Kidney epithelial cell (primary cell): ENCODE measurements around the gene CRYBG1. TPM values are rescaled to one million over a fixed set of nuclear protein-coding genes. Genes with fewer than 3 reads are reported as not detected.

Experiments used
- DNase-seq: peaks from one replicate; pipeline ENCODE4 v3.0.0-alpha.2; 2010; ENCODE audit warnings: low read depth
- H3K27me3 ChIP-seq: 2 replicates; pipeline ENCODE4 v1.6.0; 2011; ENCODE audit warnings: low read length; ENCODE audit not compliant: control insufficient read depth, insufficient read depth
- H3K36me3 ChIP-seq: 2 replicates; pipeline ENCODE4 v1.5.1; 2011; ENCODE audit warnings: low read length; ENCODE audit not compliant: control insufficient read depth, insufficient read depth
- H3K4me3 ChIP-seq: 2 replicates; pipeline ENCODE4 v1.5.1; 2011; ENCODE audit warnings: low read depth, mild to moderate bottlenecking, control low read depth, low read length
- total RNA-seq: library from RNA; depleted of rRNA; stranded (reverse); fragments of >200 nt; gene quantifications from 2 replicates; pipeline ENCODE4 v1.2.3, GENCODE V29; 2015
- TF ChIP-seq, protein P1 (sequence below): IDR thresholded peaks from 2 replicates; pipeline ENCODE4 v1.5.1; 2011; ENCODE audit warnings: mild to moderate bottlenecking, moderate library complexity, low read length, control low read depth, inconsistent platforms; ENCODE audit not compliant: insufficient read depth, poor library complexity, severe bottlenecking

CRYBG1 gene
- total RNA-seq, 1 donor from 2014 or later, result 4.4 TPM

DNA sequence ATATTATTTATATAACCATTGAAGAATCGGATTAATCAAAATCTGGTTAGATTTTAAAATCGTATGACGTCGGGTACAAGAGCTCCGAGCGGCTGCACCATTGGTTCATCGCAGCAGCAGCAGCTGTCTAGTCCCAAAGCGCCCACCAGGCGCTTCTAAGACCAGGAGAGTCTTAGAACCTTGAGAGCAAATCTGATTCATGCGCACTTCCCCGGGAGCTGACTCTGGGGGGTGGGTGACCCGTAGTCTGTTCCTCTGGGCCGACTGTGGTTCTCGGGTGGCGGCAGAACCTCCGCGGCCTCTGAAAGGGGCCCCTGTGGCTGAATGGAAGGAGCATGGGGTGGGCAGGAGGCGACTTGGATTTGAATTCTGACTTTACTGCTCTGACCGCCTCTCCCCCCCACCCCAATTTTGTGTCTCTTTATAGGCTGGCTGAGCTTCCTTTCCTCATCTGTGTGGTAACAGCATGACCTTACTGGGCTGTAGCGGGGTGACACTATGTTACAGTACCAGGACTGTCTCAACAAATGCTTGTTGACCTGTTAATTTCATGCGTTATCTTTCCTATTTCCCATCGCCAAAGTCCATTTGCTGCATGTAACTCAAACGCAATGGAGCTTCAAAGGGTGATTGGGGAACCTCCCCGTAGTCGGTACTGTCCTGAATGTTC is 149.0 kb downstream of the CRYBG1 start:
- Histone ChIP-seq H3K27me3 (no peaks in the 10 kb centered on the region), H3K4me3 (peak overlapping the region; percentile 41), H3K36me3 (no peaks in the 10 kb centered on the region)
- DNase-seq, result no peak
- TF ChIP-seq, protein P1, sequence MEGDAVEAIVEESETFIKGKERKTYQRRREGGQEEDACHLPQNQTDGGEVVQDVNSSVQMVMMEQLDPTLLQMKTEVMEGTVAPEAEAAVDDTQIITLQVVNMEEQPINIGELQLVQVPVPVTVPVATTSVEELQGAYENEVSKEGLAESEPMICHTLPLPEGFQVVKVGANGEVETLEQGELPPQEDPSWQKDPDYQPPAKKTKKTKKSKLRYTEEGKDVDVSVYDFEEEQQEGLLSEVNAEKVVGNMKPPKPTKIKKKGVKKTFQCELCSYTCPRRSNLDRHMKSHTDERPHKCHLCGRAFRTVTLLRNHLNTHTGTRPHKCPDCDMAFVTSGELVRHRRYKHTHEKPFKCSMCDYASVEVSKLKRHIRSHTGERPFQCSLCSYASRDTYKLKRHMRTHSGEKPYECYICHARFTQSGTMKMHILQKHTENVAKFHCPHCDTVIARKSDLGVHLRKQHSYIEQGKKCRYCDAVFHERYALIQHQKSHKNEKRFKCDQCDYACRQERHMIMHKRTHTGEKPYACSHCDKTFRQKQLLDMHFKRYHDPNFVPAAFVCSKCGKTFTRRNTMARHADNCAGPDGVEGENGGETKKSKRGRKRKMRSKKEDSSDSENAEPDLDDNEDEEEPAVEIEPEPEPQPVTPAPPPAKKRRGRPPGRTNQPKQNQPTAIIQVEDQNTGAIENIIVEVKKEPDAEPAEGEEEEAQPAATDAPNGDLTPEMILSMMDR, result peak; percentile 23

DNA sequence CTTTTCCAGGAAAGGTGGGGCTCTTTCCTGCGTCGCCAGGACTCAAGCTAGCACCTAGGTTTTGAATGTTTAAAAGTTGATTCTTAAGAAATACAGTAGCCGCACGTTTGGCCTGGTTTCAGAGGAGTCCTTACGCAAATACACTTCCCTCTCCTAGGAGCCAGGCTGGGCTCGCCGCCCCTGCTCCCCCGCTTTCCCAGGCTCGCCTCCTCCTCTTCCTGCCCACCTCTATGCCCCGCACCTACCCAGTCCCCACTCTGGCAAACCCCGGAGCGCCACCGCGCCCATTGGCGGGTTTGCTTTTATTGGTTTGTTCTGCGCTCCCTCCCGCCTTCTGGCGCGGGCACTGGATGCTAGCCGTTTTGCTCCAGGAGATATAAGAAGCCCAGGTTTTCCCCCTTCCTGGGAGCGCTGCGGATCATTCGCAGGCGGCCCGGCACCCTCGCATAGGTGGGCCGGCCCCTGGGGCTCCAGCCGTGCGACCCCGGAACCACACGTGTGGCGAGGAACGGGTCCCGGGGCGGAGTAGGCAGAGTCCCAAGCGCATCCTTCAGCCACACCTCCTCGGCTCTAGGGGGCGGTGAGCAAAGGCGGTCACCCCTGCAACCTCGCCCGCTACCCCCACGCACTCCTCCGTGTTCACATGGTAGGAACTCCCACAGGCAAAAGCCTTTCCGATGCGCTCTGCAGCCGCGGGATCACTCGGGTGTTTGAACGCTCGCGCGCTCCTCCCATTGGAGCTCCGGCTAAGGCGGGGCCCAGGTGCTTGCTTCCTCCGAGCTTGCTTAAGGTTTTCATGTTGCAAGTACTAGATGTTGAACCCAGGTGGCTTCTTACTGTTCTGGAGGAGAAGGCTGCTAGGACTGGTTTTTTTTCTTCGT is 149.8 kb downstream of the CRYBG1 start:
- H3K27me3 ChIP-seq, result no peaks in the 10 kb centered on the region
- TF ChIP-seq, protein P1, result no peak
- H3K36me3 ChIP-seq, result no peaks in the 10 kb centered on the region
- no peak for DNase-seq
- H3K4me3 ChIP-seq, result peak overlapping the region; percentile 41

DNA sequence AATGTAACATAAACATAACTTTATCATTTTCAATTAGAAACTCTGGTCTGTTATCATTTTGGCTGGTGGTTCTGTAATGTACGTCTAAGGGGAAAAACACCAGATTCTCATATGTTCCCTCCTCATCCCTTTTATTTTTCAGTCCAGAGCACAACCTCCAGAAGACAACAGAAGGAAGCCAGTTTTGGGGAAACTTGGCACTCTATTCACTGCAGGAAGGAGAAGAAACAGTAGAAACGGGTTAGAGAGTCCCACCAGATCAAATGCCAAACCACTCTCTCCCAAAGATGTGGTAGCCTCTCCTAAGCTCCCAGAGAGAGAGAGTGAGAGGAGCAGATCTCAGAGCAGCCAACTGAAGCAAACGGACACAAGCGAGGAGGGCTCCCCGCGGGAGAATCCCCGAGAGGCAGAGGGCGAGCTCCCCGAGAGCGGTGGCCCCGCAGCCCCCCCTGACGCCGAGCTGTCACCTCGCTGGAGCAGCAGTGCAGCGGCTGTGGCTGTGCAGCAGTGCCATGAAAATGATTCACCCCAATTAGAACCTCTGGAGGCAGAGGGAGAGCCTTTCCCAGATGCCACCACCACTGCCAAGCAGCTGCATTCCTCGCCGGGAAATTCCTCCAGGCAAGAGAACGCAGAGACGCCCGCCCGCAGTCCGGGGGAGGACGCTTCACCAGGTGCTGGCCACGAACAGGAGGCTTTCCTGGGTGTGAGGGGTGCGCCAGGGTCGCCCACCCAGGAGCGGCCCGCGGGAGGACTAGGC is 151.0 kb downstream of the CRYBG1 start:
- TF ChIP-seq, protein P1, result no peak
- no peaks in the 10 kb centered on the region for H3K36me3 ChIP-seq
- no peaks in the 10 kb centered on the region for H3K27me3 ChIP-seq
- DNase-seq, result no peak
- peak overlapping the region; percentile 52 for H3K4me3 ChIP-seq

DNA sequence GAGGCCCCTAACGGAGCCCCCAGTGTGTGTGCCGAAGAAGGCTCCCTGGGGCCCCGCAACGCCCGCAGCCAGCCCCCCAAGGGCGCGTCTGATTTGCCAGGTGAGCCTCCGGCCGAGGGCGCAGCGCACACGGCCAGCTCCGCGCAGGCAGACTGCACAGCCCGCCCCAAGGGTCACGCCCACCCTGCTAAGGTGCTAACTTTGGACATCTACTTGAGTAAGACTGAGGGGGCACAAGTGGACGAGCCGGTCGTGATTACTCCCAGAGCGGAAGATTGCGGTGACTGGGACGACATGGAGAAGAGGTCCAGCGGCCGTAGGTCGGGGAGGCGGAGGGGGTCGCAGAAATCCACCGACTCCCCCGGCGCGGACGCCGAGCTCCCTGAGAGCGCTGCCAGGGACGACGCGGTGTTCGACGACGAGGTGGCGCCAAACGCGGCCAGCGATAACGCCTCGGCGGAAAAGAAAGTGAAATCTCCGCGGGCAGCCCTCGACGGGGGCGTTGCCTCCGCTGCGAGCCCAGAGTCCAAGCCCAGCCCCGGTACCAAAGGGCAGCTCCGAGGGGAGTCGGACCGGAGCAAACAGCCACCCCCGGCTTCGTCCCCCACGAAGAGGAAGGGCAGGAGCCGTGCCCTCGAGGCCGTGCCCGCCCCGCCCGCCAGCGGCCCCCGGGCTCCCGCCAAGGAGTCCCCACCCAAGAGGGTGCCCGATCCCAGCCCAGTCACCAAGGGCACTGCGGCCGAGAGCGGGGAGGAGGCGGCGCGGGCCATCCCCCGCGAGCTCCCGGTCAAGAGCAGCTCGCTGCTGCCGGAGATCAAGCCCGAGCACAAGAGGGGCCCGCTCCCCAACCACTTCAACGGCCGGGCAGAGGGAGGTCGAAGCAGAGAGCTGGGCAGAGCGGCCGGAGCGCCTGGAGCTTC is 151.8 kb downstream of the CRYBG1 start:
- peak overlapping the region; percentile 52 for H3K4me3 ChIP-seq
- no peaks in the 10 kb centered on the region for H3K27me3 ChIP-seq
- DNase-seq, result no peak
- H3K36me3 ChIP-seq, result no peaks in the 10 kb centered on the region
- TF ChIP-seq, protein P1, result no peak

DNA sequence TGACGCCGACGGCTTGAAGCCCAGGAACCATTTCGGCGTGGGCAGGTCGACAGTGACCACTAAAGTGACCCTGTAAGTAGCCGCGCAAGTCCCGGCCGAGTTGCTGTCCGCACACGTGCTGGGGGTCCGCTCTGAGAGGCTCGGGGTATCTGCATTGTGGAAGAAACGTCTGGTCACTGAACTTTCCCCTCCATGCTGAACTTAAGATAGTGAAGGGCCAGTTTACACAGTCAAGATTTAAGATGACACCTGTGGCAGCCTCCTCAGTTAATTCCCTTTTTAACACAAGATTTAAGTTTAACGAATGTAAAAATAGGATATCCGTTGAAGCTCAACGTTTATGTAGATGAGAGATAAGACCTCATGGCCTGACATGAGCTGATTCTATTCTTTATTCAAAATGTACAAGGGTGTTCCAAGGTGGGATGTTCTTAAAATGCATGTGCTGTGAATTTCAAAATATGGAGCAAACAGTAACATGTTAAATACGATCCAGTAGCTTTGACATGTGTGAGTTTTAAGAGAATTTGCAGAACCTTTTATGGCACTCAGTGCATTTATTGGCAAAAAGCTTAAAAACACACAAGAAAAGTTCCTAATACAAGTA is 152.6 kb downstream of the CRYBG1 start:
- Histone ChIP-seq H3K4me3 (peak overlapping the region; percentile 52), H3K27me3 (no peaks in the 10 kb centered on the region), H3K36me3 (no peaks in the 10 kb centered on the region)
- TF ChIP-seq, protein P1, result no peak
- DNase-seq, result no peak
